Astrocyte (in vitro differentiated cells and primary cell): ENCODE measurements around the gene CDH7. TPM values are rescaled to one million over a fixed set of nuclear protein-coding genes. Genes with fewer than 3 reads are reported as not detected.

ENCODE experiments used
- DNase-seq: peaks from one replicate; pipeline ENCODE4 v3.0.0-alpha.2; 2010; ENCODE audit warnings: low read depth
- FAIRE-seq: peaks from 2 replicates; lab custom pipeline; 2011; peaks lifted over from hg19 to GRCh38; lab: Jason Lieb, UNC
- H2AFZ ChIP-seq: 2 replicates; pipeline ENCODE4 v1.6.0; 2012; ENCODE audit warnings: low read depth, low read length, inconsistent platforms
- H3K27ac ChIP-seq: 2 replicates; pipeline ENCODE4 v1.5.1; 2011; ENCODE audit warnings: low read depth, low read length, inconsistent platforms
- H3K27me3 ChIP-seq: 2 replicates; pipeline ENCODE4 v1.6.0; 2011; ENCODE audit warnings: low read length, inconsistent platforms; ENCODE audit not compliant: insufficient read depth
- H3K36me3 ChIP-seq: 2 replicates; pipeline ENCODE4 v1.5.1; 2011; ENCODE audit warnings: low read length, inconsistent platforms; ENCODE audit not compliant: insufficient read depth
- H3K4me1 ChIP-seq: 2 replicates; pipeline ENCODE4 v1.5.1; 2011; ENCODE audit warnings: low read length, inconsistent platforms; ENCODE audit not compliant: insufficient read depth
- H3K4me2 ChIP-seq: 2 replicates; pipeline ENCODE4 v1.6.0; 2012; ENCODE audit warnings: low read length, inconsistent platforms
- H3K4me3 ChIP-seq: 2 replicates; pipeline ENCODE4 v1.5.1; 2011; ENCODE audit warnings: low read depth, mild to moderate bottlenecking, low read length, inconsistent platforms; ENCODE audit not compliant: insufficient read depth
- H3K79me2 ChIP-seq: 2 replicates; pipeline ENCODE4 v1.6.0; 2012; ENCODE audit warnings: mild to moderate bottlenecking, low read length, inconsistent platforms; ENCODE audit not compliant: insufficient read depth
- H3K9ac ChIP-seq: 2 replicates; pipeline ENCODE4 v1.6.0; 2012; ENCODE audit warnings: mild to moderate bottlenecking, low read length, inconsistent platforms
- H3K9me3 ChIP-seq: 2 replicates; pipeline ENCODE4 v1.5.1; 2012; ENCODE audit warnings: low read depth, mild to moderate bottlenecking, low read length, inconsistent platforms; ENCODE audit not compliant: insufficient read depth
- H4K20me1 ChIP-seq: 2 replicates; pipeline ENCODE4 v1.6.0; 2012; ENCODE audit warnings: low read length, inconsistent platforms; ENCODE audit not compliant: insufficient read depth
- H3K27ac Mint-ChIP-seq: one replicate; pipeline ENCODE4 v1.8.0; 2021; ENCODE audit warnings: mild to moderate bottlenecking, mixed read lengths; ENCODE audit not compliant: unreplicated experiment
- H3K27me3 Mint-ChIP-seq: one replicate; pipeline ENCODE4 v1.8.0; 2021; ENCODE audit warnings: low read depth, mixed read lengths; ENCODE audit not compliant: unreplicated experiment
- H3K36me3 Mint-ChIP-seq: one replicate; pipeline ENCODE4 v1.8.0; 2021; ENCODE audit warnings: low read depth, mixed read lengths; ENCODE audit not compliant: unreplicated experiment
- H3K4me1 Mint-ChIP-seq: one replicate; pipeline ENCODE4 v1.8.0; 2021; ENCODE audit warnings: low read depth, mixed read lengths; ENCODE audit not compliant: unreplicated experiment
- H3K4me3 Mint-ChIP-seq: one replicate; pipeline ENCODE4 v1.8.0; 2021; ENCODE audit warnings: mild to moderate bottlenecking, moderate library complexity, mixed read lengths; ENCODE audit not compliant: unreplicated experiment
- H3K9me3 Mint-ChIP-seq: one replicate; pipeline ENCODE4 v1.8.0; 2021; ENCODE audit warnings: mild to moderate bottlenecking, mixed read lengths; ENCODE audit not compliant: unreplicated experiment
- EZH2 ChIP-seq: IDR thresholded peaks from 2 replicates; pipeline ENCODE4 v1.6.1; 2012; ENCODE audit warnings: mild to moderate bottlenecking, low read length, inconsistent platforms; ENCODE audit not compliant: insufficient read depth
- total RNA-seq: library from RNA; stranded (reverse); gene quantifications from 2 replicates; pipeline ENCODE4 v1.2.1, GENCODE V29; 2021
- TF ChIP-seq, protein P1 (sequence below): IDR thresholded peaks from 2 replicates; pipeline ENCODE4 v1.5.1; 2011; ENCODE audit warnings: low read depth, mild to moderate bottlenecking, inconsistent platforms, low read length, moderate library complexity; ENCODE audit not compliant: insufficient read depth

CDH7 gene
- total RNA-seq, 1 donor from 2014 or later, result 0.43 TPM

DNA sequence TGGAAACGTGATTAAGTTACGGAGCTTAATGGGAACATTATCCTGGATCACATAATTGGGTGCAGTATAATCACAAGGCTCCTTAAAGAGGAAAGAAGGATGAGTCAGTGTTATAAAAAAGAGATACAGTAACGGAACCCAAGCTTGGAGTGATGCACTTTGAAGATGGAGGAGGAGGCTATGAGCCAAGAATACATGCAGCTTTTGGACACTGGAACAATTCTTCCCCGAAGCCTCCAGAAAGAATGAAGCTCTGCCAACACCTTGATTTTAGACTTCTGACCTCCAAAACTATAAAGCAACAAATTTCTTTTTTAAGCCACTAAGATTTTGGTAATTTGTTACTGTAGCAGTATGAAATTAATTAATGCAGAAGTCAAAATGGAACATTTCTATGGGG is 85.1 kb downstream of the CDH7 start:
- no peak overlapping the region for H3K4me2 ChIP-seq
- no peaks in the 10 kb centered on the region for H3K9me3 ChIP-seq
- Mint-ChIP-seq H3K4me1 (no peaks in the 10 kb centered on the region), H3K27me3 (no peaks in the 10 kb centered on the region), H3K9me3 (no peaks in the 10 kb centered on the region), H3K4me3 (no peak overlapping the region), H3K27ac (no peak overlapping the region), H3K36me3 (no peaks in the 10 kb centered on the region)
- no peak overlapping the region for H3K9ac ChIP-seq
- H3K27me3 ChIP-seq, result no peaks in the 10 kb centered on the region
- no peaks in the 10 kb centered on the region for H3K4me1 ChIP-seq
- no peaks in the 10 kb centered on the region for H3K79me2 ChIP-seq
- FAIRE-seq, result no peak
- no peaks in the 10 kb centered on the region for H4K20me1 ChIP-seq
- H3K27ac ChIP-seq, result no peak overlapping the region
- no peak for DNase-seq
- no peak overlapping the region for H3K4me3 ChIP-seq
- TF ChIP-seq EZH2, result no peak
- TF ChIP-seq, protein P1, sequence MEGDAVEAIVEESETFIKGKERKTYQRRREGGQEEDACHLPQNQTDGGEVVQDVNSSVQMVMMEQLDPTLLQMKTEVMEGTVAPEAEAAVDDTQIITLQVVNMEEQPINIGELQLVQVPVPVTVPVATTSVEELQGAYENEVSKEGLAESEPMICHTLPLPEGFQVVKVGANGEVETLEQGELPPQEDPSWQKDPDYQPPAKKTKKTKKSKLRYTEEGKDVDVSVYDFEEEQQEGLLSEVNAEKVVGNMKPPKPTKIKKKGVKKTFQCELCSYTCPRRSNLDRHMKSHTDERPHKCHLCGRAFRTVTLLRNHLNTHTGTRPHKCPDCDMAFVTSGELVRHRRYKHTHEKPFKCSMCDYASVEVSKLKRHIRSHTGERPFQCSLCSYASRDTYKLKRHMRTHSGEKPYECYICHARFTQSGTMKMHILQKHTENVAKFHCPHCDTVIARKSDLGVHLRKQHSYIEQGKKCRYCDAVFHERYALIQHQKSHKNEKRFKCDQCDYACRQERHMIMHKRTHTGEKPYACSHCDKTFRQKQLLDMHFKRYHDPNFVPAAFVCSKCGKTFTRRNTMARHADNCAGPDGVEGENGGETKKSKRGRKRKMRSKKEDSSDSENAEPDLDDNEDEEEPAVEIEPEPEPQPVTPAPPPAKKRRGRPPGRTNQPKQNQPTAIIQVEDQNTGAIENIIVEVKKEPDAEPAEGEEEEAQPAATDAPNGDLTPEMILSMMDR, result no peak
- no peak overlapping the region for H2AFZ ChIP-seq
- H3K36me3 ChIP-seq, result no peaks in the 10 kb centered on the region

- Histone ChIP-seq H2AFZ (no peak overlapping the region), H3K4me1 (no peaks in the 10 kb centered on the region), H3K4me3 (no peak overlapping the region), H3K27me3 (no peaks in the 10 kb centered on the region), H3K4me2 (no peak overlapping the region), H3K9me3 (no peaks in the 10 kb centered on the region), H3K36me3 (no peaks in the 10 kb centered on the region), H3K9ac (no peak overlapping the region), H3K27ac (no peak overlapping the region), H3K79me2 (no peaks in the 10 kb centered on the region), H4K20me1 (no peaks in the 10 kb centered on the region)
- Mint-ChIP-seq H3K4me3 (no peak overlapping the region), H3K27ac (no peak overlapping the region), H3K36me3 (no peaks in the 10 kb centered on the region), H3K9me3 (no peaks in the 10 kb centered on the region), H3K4me1 (no peaks in the 10 kb centered on the region), H3K27me3 (no peaks in the 10 kb centered on the region)
- TF ChIP-seq, protein P1, result no peak
- TF ChIP-seq EZH2, result no peak
- DNase-seq (no peak), FAIRE-seq (no peak)
Observed at GRCh38 chr18:65846107-65846506, 95.3 kb downstream of the CDH7 start.

DNA sequence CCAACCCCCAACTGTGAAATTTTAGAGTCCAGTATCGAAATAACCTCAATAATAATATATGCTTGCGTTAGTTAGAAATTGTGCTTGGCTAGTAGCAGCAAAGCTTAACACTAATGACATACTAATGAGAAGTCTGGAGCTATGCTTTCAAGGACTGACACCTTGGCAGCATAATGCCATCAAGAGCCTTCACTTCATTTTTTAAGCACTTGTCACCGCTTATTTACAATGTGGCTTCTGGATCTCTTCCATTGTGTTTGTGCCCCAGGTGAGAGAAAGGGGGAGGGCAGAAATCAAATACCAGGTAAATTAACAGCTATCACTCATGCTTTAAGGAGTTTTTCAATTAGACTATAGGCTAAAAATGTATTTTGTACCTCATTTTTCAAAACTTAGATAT is 101.5 kb downstream of the CDH7 start:
- H3K9ac ChIP-seq, result no peak overlapping the region
- no peak overlapping the region for H3K4me3 ChIP-seq
- no peak for TF ChIP-seq EZH2
- TF ChIP-seq, protein P1, result no peak
- no peaks in the 10 kb centered on the region for H3K4me1 ChIP-seq
- H3K4me3 Mint-ChIP-seq, result no peak overlapping the region
- no peaks in the 10 kb centered on the region for H3K9me3 Mint-ChIP-seq
- H3K9me3 ChIP-seq, result no peaks in the 10 kb centered on the region
- no peak overlapping the region for H3K27ac ChIP-seq
- no peak overlapping the region for H3K4me2 ChIP-seq
- H2AFZ ChIP-seq, result no peak overlapping the region
- no peak overlapping the region for H3K27ac Mint-ChIP-seq
- no peaks in the 10 kb centered on the region for H4K20me1 ChIP-seq
- H3K27me3 ChIP-seq, result no peaks in the 10 kb centered on the region
- no peaks in the 10 kb centered on the region for H3K36me3 Mint-ChIP-seq
- no peaks in the 10 kb centered on the region for H3K79me2 ChIP-seq
- DNase-seq (no peak), FAIRE-seq (no peak)
- H3K36me3 ChIP-seq, result no peaks in the 10 kb centered on the region
- H3K27me3 Mint-ChIP-seq, result no peaks in the 10 kb centered on the region
- H3K4me1 Mint-ChIP-seq, result peaks cover 8% of the 10 kb centered on the region
